Stimulated activated CD4-positive, alpha-beta T cell treated with anti-CD3 and anti-CD28 coated beads, Interleukin-4, amount 100 ng/mL, for 1 hour (primary cell): ENCODE measurements around the gene HOXC12.
A peak's percentile ranks its signal among the peaks of the same experiment; 100 is the strongest.

ENCODE experiments used
- DNase-seq: peaks from one replicate; pipeline ENCODE4 v3.0.0-alpha.2; 2020

Gene HOXC12

DNA sequence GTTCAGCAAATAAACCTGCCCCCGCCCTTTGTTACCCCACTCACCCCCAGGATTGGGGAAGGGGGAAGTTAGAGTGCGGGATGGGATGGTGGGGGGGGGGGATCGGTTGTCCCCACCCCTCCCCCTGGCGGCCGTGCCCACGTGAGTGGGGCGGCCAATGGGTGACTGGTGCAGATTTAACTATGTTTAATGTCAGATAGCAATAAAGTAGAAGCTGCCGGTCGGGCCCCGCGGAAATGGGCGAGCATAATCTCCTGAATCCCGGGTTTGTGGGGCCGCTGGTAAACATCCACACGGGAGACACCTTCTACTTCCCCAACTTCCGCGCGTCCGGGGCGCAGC is at the start of gene HOXC12:
TSS of gene HOXC12 (plus strand) at position 210 of the 342 bp plus-strand sequence. CDS start at position 237, 27 bp downstream.
- DNase-seq: no peak

GRCh38 chr12:53907103-53907502 is 47.6 kb upstream of the HOXC12 start:
- DNase-seq: no peak

DNA sequence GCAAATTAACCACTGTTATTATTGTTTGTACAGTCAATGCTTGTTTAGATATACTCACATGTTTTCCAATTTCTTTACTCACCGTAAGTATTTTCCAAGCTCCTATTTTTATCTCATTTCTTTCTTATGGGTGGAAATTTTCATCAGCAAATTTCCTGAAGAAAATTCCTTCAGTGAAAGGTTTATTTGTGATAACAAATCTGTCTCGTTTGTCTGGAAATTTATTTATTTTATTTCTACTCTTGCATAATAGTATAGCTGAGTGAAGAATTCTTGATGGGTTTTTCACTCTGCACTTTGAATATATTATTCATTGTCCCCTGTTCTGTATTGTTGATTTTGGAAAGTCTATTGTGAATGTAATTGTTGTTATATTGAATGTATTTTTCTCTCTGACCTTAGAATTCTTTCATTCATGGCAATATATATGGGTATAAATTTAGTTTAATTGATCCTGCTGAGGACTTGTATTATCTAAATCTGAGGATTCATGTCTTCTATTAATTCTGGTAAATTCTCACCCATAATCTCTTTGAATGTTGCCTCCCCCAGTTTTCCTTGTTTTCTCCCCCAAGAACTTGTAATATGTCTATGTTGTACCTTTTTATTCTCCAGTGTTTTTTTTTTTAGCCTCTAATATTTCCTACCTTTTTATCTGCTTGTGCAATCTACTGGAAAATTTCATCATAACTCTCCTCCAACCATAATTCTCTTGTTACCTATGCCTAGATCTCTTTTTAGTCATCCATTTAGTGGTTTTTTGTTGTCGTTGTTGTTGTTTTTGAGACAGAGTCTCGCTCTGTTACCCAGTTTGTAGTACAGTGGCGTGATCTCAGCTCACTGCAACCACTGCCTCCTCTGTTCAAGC is 37.7 kb upstream of the HOXC12 start:
- DNase-seq: no peak

- DNase-seq: no peak
Measured at GRCh38 chr12:53924521-53925405, 29.9 kb upstream of the HOXC12 start.

DNA sequence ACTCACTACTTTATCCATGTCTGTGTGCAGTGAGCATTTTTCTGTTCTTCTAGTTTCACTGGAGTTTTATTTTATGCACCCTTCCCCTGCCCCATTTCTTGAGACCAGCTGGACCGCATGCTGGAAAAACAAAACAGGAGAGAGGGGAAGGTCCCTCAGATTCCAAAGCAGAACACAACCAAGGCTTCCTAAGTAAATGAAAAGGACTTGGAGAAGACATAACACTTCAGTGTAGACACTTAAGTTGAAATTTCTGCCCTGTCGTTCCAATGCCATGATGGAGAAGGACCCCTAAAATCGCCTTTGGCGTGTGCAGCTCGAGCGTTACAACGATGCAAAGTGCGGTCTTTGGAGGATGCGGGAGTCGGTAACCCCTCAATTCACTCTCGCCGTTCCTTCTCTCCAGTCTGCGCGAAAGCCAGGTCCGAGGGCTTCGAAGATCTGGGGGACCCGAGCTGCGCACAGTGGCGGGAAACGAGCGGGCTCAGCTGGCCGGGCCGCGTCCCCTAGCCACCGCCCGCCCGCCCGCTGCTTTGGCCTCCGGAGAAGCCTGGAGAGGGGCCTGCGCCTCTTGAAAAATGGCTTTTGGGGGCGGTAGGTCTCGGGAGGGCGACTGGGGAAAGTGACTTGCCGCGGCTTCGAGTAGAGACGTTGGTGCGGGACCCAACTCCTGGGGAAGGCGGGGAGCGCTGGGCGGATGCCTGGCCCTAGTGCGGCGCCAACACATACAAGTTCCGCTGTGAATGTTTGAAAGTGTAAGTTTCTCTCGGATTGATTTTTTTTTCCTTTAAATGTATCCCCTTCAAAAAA is 27.3 kb upstream of the HOXC12 start:
- no peak for DNase-seq

- no peak for DNase-seq
Measured at GRCh38 chr12:53928054-53928835, 26.5 kb upstream of the HOXC12 start.

GRCh38 chr12:53929527-53929926 is 25.2 kb upstream of the HOXC12 start:
- no peak for DNase-seq

GRCh38 chr12:53930591-53931255 is 24.0 kb upstream of the HOXC12 start:
- no peak for DNase-seq

DNA sequence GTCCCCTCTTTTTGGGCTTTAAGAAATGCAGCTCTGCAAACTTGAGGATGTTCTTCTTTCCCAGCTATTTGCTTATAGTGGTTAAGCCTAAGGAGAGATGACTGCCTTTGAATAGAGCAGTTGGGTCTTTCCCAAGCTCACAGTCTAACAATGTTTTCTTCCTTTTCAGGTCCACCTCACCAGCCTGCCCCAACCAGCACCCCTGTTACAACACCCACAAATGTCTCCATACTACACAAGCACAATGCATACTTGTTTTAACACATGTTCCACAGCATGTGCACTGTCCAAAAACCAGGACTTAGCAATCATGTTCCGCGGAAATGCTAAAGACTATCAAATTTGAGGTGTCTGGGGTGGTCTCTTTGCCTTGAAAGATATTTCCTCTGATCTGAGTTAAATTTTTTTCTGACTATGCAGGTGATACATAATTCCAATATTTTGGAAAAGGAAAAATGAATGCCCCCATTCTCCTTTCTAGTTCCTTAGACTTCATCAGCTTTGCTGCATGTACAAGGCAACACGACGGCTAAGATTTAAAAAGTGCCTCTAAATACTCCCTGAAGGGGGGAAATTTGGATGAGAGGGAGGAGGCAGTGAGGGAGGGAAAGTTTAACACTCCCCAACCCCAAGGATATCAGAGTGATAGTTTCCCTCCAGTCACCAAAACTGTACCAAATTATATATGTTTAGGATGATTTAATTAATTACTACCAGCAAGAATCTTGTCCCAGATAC is 22.7 kb upstream of the HOXC12 start:
- no peak for DNase-seq

GRCh38 chr12:53932915-53933314 is 21.8 kb upstream of the HOXC12 start:
- DNase-seq: no peak

DNA sequence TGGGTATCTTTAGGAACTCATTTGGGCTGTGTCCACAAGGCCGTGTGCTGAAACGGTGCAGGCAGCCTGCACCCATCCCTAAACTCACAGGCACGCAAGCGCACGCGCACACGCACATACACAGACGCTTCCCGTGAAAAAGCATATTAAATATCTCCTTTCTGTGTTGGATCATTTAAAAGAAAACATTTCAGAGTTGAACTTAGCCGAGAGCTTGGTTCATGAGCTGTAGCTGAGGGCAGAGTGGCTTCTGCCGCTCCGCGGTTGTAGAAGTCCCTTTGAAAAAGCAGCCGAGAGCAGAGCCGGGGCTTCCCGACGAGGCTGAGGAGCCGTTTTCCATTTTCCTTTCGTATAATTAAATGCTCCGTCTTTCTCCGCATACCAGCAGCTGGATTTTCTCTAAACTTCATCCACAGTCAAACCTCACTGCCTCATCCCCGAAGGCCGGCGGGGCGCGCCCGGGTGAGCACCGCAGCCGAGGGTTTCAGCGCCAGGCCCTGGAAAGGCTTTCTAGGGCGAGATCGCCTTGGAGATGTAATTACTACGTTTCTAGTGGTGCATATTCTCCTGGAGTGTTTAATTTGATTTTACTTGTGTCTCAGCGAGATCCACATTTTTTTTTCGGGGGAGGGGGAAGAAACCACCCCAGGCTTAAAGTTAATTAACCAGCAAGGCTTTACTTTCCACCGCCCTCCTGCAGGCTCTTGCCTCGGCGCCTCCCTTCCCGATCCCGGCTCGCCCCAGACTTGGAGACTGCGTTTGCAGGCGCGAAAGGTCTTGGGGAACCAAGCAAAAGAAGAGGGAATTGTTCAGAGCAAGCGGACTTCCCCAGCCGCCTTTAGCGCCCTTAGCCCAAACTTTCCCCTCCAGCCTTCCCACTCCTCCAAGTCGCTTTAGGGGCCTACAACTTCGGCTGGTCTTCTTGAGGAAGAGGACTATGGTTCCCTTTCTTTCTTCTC is 19.0 kb upstream of the HOXC12 start:
- DNase-seq: no peak

DNA sequence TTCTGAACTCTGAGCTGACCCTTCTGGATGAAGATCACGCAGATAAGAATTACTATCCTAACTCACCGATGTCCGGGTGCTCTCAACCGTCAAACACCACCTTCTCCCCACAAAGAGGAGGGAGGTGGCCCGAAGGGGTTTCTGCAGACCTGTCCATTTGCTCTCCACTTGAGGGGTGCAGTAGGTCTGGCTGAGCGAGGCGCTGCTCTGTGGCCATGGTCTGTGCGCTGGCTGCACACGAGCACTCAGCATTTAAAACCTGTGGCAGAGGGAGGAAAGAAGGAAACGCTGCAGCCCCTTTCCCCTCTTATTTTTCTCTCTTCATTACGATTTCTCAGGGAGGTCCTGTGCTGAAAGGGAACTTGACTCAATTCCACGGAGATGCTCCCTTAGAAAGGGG is 17.6 kb upstream of the HOXC12 start:
- DNase-seq: no peak

- no peak for DNase-seq
Measured at GRCh38 chr12:53937596-53938325, 16.9 kb upstream of the HOXC12 start.

GRCh38 chr12:53938326-53939140 is 16.2 kb upstream of the HOXC12 start, which contains the start of gene HOXC13:
Gene HOXC13 (plus strand): TSS chr12:53938831. CDS start chr12:53938907, 76 bp downstream.
- peak; percentile 59 for DNase-seq

DNA sequence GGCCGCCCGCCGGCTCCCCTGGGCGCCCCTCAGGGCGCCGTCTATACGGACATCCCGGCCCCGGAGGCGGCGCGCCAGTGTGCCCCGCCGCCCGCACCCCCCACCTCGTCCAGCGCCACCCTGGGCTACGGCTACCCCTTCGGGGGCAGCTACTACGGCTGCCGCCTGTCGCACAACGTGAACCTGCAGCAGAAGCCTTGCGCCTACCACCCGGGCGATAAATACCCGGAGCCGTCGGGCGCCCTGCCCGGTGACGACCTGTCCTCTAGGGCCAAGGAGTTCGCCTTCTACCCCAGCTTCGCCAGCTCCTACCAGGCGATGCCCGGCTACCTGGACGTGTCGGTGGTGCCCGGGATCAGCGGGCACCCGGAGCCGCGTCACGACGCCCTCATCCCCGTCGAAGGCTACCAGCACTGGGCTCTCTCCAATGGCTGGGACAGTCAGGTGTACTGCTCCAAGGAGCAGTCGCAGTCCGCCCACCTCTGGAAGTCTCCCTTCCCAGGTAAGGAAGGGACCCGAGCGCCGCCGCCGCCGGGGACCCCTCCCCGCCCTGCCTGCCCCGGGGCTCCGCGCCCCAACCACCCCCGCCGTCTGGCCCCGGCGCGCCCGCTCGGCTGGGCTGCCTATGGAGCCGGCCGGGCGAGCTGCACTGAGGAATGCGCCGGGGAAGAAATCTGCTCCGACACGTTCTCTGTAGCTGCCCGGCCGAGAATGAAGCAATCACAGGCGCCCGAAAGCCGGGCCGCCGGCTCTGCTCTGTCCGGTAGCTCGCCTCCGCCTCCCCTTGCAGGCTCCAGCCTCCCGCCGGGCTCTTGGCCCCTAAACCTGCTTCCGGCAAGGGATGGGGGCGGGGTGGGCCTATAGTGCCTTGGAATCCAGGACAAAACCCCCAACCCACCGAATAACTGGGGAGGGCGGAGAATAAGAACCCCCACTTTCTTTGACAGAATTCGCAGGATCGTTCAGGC is 15.3 kb upstream of the HOXC12 start:
- no peak for DNase-seq

DNA sequence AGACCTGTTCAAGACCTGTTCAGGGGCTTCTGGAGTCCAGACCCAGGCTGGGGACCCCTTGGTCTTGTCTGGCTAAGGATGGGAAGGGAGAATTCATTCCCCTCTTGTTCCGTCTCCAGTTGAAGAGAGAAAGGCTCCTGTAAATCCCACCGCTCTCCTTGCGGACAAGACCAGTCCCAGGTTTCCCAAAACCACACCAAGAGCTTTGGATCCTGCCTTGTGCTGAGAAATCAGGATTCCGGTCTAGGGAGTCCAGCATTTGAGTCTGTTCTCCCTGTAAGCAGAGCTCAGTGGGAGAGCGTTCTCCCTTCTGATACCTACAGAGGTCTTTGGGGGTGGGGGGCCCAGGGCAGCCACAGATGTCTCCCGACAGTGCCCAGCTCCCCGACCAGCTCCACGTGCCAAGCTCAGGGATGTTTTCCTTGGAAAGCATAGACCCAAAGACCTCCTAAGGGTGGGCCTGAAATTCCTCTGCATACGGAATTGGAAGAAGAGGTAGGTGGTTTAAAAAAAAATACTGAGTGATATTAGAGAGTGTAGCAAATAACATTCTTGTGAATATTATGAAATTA is 14.2 kb upstream of the HOXC12 start:
- no peak for DNase-seq
